Measurements from ENCODE around the gene DPF3.

The DPF3 gene

GRCh38 chr14:72638021-72638420, 255.9 kb downstream of the DPF3 start:
- DNase-seq (ENCODE audit: low read depth), result no peak
- in situ Hi-C loops (cut with HindIII; ENCODE audit: low sequenced_read_pairs), result no loop called here

GRCh38 chr14:72636871-72637270, 257.0 kb downstream of the DPF3 start:
- no peak overlapping the region for H3K4me3 ChIP-seq (ENCODE audit: low read depth, low read length)
- no peak for TF ChIP-seq CTCF (IDR thresholded peaks at IDR 0.05; ENCODE audit: low read depth, low read length, missing control alignments)
- DNase-seq (ENCODE audit: low read depth), result no peak
- in situ Hi-C loops (cut with HindIII; ENCODE audit: low sequenced_read_pairs), result no loop called here

More at GRCh38 chr14:72638021-72638420, 255.9 kb downstream of the DPF3 start:
- TF ChIP-seq CTCF (IDR thresholded peaks at IDR 0.05; ENCODE audit: low read depth, low read length, missing control alignments), result no peak
- no peak overlapping the region for H3K4me3 ChIP-seq (ENCODE audit: low read depth, low read length)

- H3K4me3 ChIP-seq (ENCODE audit: low read depth, low read length), result no peak overlapping the region
- no peak for DNase-seq (ENCODE audit: low read depth)
- in situ Hi-C loops (cut with HindIII; ENCODE audit: low sequenced_read_pairs), result no loop called here
- TF ChIP-seq CTCF (IDR thresholded peaks at IDR 0.05; ENCODE audit: low read depth, low read length, missing control alignments), result no peak
Observed at GRCh38 chr14:72636094-72636493, 257.8 kb downstream of the DPF3 start.

GRCh38 chr14:72634691-72635616, 258.9 kb downstream of the DPF3 start:
- no peak for TF ChIP-seq CTCF (IDR thresholded peaks at IDR 0.05; ENCODE audit: low read depth, low read length, missing control alignments)
- DNase-seq (ENCODE audit: low read depth), result no peak
- H3K4me3 ChIP-seq (ENCODE audit: low read depth, low read length), result no peak overlapping the region
- in situ Hi-C loops (cut with HindIII; ENCODE audit: low sequenced_read_pairs), result no loop called here

GRCh38 chr14:72633551-72633950, 260.4 kb downstream of the DPF3 start:
- H3K4me3 ChIP-seq (ENCODE audit: low read depth, low read length), result no peak overlapping the region
- TF ChIP-seq CTCF (IDR thresholded peaks at IDR 0.05; ENCODE audit: low read depth, low read length, missing control alignments), result no peak
- no peak for DNase-seq (ENCODE audit: low read depth)
- in situ Hi-C loops (cut with HindIII; ENCODE audit: low sequenced_read_pairs), result no loop called here

GRCh38 chr14:72632727-72633126, 261.2 kb downstream of the DPF3 start:
- DNase-seq (ENCODE audit: low read depth), result no peak
- in situ Hi-C loops (cut with HindIII; ENCODE audit: low sequenced_read_pairs), result no loop called here
- H3K4me3 ChIP-seq (ENCODE audit: low read depth, low read length), result no peak overlapping the region
- no peak for TF ChIP-seq CTCF (IDR thresholded peaks at IDR 0.05; ENCODE audit: low read depth, low read length, missing control alignments)
